KMS-11 (cell line): Measurements from ENCODE around the gene FRMD4A.

Experiments used
- H2AFZ ChIP-seq: fragments of 200-600 bp; sonication (generic); 2 replicates; pipeline ENCODE4 v1.6.1; 2016; ENCODE audit warnings: antibody characterized with exemption, mixed run types, low read depth
- H3K27ac ChIP-seq: fragments of 200-600 bp; sonication (generic); 2 replicates; pipeline ENCODE4 v1.6.1; 2016; ENCODE audit warnings: mild to moderate bottlenecking, mixed run types
- H3K27me3 ChIP-seq: fragments of 200-600 bp; sonication (generic); 2 replicates; pipeline ENCODE4 v1.6.1; 2017; ENCODE audit warnings: mild to moderate bottlenecking, low read depth, mixed run types, moderate library complexity; ENCODE audit not compliant: insufficient read depth
- H3K36me3 ChIP-seq: fragments of 200-600 bp; sonication (generic); 2 replicates; pipeline ENCODE4 v1.6.1; 2017; ENCODE audit warnings: mild to moderate bottlenecking, mixed run types; ENCODE audit not compliant: insufficient read depth
- H3K4me1 ChIP-seq: fragments of 200-600 bp; sonication (generic); 2 replicates; pipeline ENCODE4 v1.6.1; 2016; ENCODE audit warnings: mild to moderate bottlenecking, low read depth, mixed run types; ENCODE audit not compliant: poor library complexity, severe bottlenecking
- H3K4me2 ChIP-seq: fragments of 200-600 bp; sonication (generic); 2 replicates; pipeline ENCODE4 v1.7.0; 2016; ENCODE audit warnings: mild to moderate bottlenecking, mixed run types
- H3K4me3 ChIP-seq: fragments of 200-600 bp; sonication (generic); IDR thresholded peaks from 2 replicates; pipeline ENCODE4 v1.6.1; 2017; ENCODE audit warnings: low read depth, low read length, mixed read lengths; ENCODE audit not compliant: insufficient read depth
- H3K79me2 ChIP-seq: fragments of 200-600 bp; sonication (generic); 2 replicates; pipeline ENCODE4 v1.6.1; 2016; ENCODE audit warnings: low read depth, mixed run types; ENCODE audit not compliant: insufficient read depth
- H3K9ac ChIP-seq: fragments of 200-600 bp; sonication (generic); 2 replicates; pipeline ENCODE4 v1.6.1; 2016; ENCODE audit warnings: mild to moderate bottlenecking, mixed run types
- H4K20me1 ChIP-seq: fragments of 200-600 bp; sonication (generic); 2 replicates; pipeline ENCODE4 v1.6.1; 2016; ENCODE audit warnings: mild to moderate bottlenecking, mixed run types; ENCODE audit not compliant: insufficient read depth
- CTCF ChIP-seq: fragments of 200-600 bp; sonication (generic); conservative IDR thresholded peaks from 2 replicates; pipeline ENCODE4 v1.6.1; 2017; ENCODE audit warnings: low read depth, mild to moderate bottlenecking, antibody characterized with exemption, low read length, moderate library complexity, mixed read lengths

Gene FRMD4A

DNA sequence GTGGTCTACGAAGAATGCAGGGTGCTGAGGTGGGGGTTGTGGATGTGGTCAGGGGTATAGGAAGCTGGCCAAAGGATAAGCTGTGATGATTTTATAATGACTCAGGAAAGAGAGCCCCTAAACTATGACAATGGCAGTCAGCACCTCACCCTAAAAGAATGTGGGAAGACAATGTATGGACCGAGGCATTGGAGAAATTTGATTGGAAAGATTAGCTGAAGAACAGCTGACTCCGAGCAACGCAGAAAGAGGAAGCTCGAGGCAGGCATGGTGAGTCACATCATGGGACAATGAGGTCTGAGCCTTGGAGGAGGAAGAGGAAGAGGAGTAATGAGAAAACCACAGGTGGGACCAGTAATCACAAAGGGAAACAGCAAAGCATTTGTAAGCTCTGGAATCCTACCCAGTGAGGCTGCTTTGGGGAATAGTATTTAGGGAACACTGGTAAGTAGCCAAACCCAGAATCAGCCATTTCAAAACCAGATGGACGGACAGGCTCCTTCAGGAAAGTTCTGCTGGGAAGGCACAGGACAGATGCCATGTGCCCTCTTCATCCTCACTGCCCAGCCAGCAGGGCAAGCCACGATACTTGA is 448.5 kb downstream of the FRMD4A start:
- Histone ChIP-seq H3K4me3 (no peak overlapping the region), H3K36me3 (no peaks in the 10 kb centered on the region), H3K27ac (no peak overlapping the region), H3K9ac (no peak overlapping the region), H3K4me2 (no peak overlapping the region), H3K27me3 (no peaks in the 10 kb centered on the region), H3K79me2 (no peaks in the 10 kb centered on the region), H4K20me1 (no peaks in the 10 kb centered on the region), H2AFZ (no peak overlapping the region), H3K4me1 (no peaks in the 10 kb centered on the region)
- no peak for TF ChIP-seq CTCF

GRCh38 chr10:13880760-13881159 is 450.0 kb downstream of the FRMD4A start:
- no peak for TF ChIP-seq CTCF

GRCh38 chr10:13877154-13877909 is 453.4 kb downstream of the FRMD4A start:
- no peak for TF ChIP-seq CTCF
- Histone ChIP-seq H3K4me2 (no peak overlapping the region), H3K27ac (no peak overlapping the region), H3K4me3 (no peak overlapping the region), H3K4me1 (no peaks in the 10 kb centered on the region), H3K36me3 (no peaks in the 10 kb centered on the region), H3K9ac (no peak overlapping the region), H4K20me1 (no peaks in the 10 kb centered on the region), H3K27me3 (no peaks in the 10 kb centered on the region), H3K79me2 (no peaks in the 10 kb centered on the region), H2AFZ (no peak overlapping the region)

More at GRCh38 chr10:13880760-13881159, 450.0 kb downstream of the FRMD4A start:
- H3K9ac ChIP-seq: no peak overlapping the region
- no peaks in the 10 kb centered on the region for H3K27me3 ChIP-seq
- no peak overlapping the region for H3K27ac ChIP-seq
- no peak overlapping the region for H2AFZ ChIP-seq
- H4K20me1 ChIP-seq: no peaks in the 10 kb centered on the region
- H3K4me2 ChIP-seq: no peak overlapping the region
- no peaks in the 10 kb centered on the region for H3K36me3 ChIP-seq
- no peaks in the 10 kb centered on the region for H3K79me2 ChIP-seq
- no peaks in the 10 kb centered on the region for H3K4me1 ChIP-seq
- H3K4me3 ChIP-seq: no peak overlapping the region

DNA sequence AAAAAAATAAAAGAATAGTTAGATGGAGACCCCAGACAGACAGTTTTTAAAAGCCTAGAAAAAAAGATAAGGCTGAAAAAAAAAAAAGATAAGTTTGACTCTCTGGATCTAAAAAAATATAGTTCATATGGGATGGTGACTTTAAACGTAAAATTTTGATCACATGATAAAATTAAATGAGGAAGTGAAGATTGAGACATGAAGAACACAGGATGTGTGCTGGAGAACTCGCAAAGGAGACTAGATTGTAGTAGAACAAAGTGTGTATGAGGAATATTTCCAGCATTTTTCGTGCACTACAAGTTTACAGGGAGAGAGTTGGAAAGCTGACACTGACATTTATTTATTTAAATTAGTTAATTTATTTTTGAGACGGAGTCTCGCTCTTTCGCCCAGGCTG is 457.5 kb downstream of the FRMD4A start:
- Histone ChIP-seq H3K4me1 (no peaks in the 10 kb centered on the region), H3K79me2 (no peaks in the 10 kb centered on the region), H3K9ac (no peak overlapping the region), H4K20me1 (no peaks in the 10 kb centered on the region), H3K36me3 (no peaks in the 10 kb centered on the region), H3K4me3 (no peak overlapping the region), H3K27me3 (no peaks in the 10 kb centered on the region), H3K27ac (no peak overlapping the region), H3K4me2 (no peak overlapping the region), H2AFZ (no peak overlapping the region)
- no peak for TF ChIP-seq CTCF
